SK-N-SH treated with all-trans-retinoic acid at 6 μM for 48 hours (cell line): ENCODE results near the gene NXPH2.

Source experiments
- ATAC-seq: fragments of 200-7000 bp; cut with Tn5 transposase; 3 replicates; pipeline ENCODE4 v1.9.1; 2020; ENCODE audit warnings: mild to moderate bottlenecking, moderate library complexity
- ARNTL ChIP-seq: fragments of 450-650 bp; formaldehyde crosslinking; IDR thresholded peaks from 2 replicates; pipeline ENCODE4 v1.5.0; 2020; ENCODE audit warnings: low read depth, mild to moderate bottlenecking, moderate library complexity, borderline replicate concordance
- BACH2 ChIP-seq: fragments of 250-450 bp; sonication (Bioruptor Pico); IDR thresholded peaks from 2 replicates; pipeline ENCODE4 v1.9.0; 2021; ENCODE audit warnings: mild to moderate bottlenecking, borderline replicate concordance
- CSDC2 ChIP-seq: fragments of 250-450 bp; sonication (Bioruptor Pico); IDR thresholded peaks from 2 replicates; pipeline ENCODE4 v1.5.0; 2020; ENCODE audit warnings: mild to moderate bottlenecking, moderate library complexity
- ESRRG ChIP-seq: fragments of 250-450 bp; sonication (Bioruptor Pico); IDR thresholded peaks from 2 replicates; pipeline ENCODE4 v1.6.1; 2021; ENCODE audit warnings: mild to moderate bottlenecking
- GLIS3 ChIP-seq: fragments of 250-450 bp; sonication (Bioruptor Pico); IDR thresholded peaks from 2 replicates; pipeline ENCODE4 v1.5.0; 2020; ENCODE audit warnings: mild to moderate bottlenecking, moderate library complexity
- ISL1 ChIP-seq: fragments of 250-450 bp; sonication (Bioruptor Pico); IDR thresholded peaks from 2 replicates; pipeline ENCODE4 v2.1.2; 2022; ENCODE audit warnings: mild to moderate bottlenecking, moderate library complexity
- OSR1 ChIP-seq: fragments of 250-450 bp; sonication (Bioruptor Pico); IDR thresholded peaks from 2 replicates; pipeline ENCODE4 v1.8.0; 2022; ENCODE audit warnings: moderate library complexity, mild to moderate bottlenecking, inconsistent platforms
- PPARA ChIP-seq: fragments of 250-450 bp; sonication (Bioruptor Pico); IDR thresholded peaks from 2 replicates; pipeline ENCODE4 v1.5.0; 2020; ENCODE audit warnings: mild to moderate bottlenecking, borderline replicate concordance
- RARB ChIP-seq: fragments of 250-450 bp; sonication (Bioruptor Pico); IDR thresholded peaks from 2 replicates; pipeline ENCODE4 v1.8.0; 2021; ENCODE audit warnings: mild to moderate bottlenecking, moderate library complexity
- SNAI2 ChIP-seq: fragments of 250-450 bp; sonication (Bioruptor Pico); IDR thresholded peaks from 2 replicates; pipeline ENCODE4 v1.5.0; 2020; ENCODE audit warnings: mild to moderate bottlenecking, moderate library complexity
- TCF4 ChIP-seq: fragments of 250-450 bp; sonication (Bioruptor Pico); IDR thresholded peaks from 2 replicates; pipeline ENCODE4 v1.8.0; 2021; ENCODE audit warnings: mild to moderate bottlenecking, moderate library complexity, borderline replicate concordance
- TOX ChIP-seq: fragments of 250-450 bp; sonication (Bioruptor Pico); IDR thresholded peaks from 2 replicates; pipeline ENCODE4 v1.8.0; 2021; ENCODE audit warnings: mild to moderate bottlenecking, moderate library complexity, borderline replicate concordance
- ZC3H10 ChIP-seq: fragments of 250-450 bp; sonication (Bioruptor Pico); IDR thresholded peaks from 2 replicates; pipeline ENCODE4 v1.5.1; 2021; ENCODE audit warnings: mild to moderate bottlenecking, moderate library complexity
- ZFP3 ChIP-seq: fragments of 250-450 bp; sonication (Bioruptor Pico); IDR thresholded peaks from 2 replicates; pipeline ENCODE4 v1.5.0; 2020; ENCODE audit warnings: mild to moderate bottlenecking, moderate library complexity
- ZFP30 ChIP-seq: fragments of 450-650 bp; formaldehyde crosslinking; IDR thresholded peaks from 2 replicates; pipeline ENCODE4 v1.5.0; 2022; ENCODE audit warnings: mild to moderate bottlenecking, moderate library complexity
- ZNF565 ChIP-seq: fragments of 450-650 bp; formaldehyde crosslinking; conservative IDR thresholded peaks from 2 replicates; pipeline ENCODE4 v1.5.0; 2020; ENCODE audit warnings: low read depth, mild to moderate bottlenecking, moderate library complexity
- ZNF70 ChIP-seq: fragments of 450-650 bp; formaldehyde crosslinking; IDR thresholded peaks from 2 replicates; pipeline ENCODE4 v1.5.0; 2020; ENCODE audit warnings: mild to moderate bottlenecking, moderate library complexity
- ZNF8 ChIP-seq: fragments of 450-650 bp; formaldehyde crosslinking; IDR thresholded peaks from 2 replicates; pipeline ENCODE4 v1.5.0; 2020; ENCODE audit warnings: mild to moderate bottlenecking, moderate library complexity
- TF ChIP-seq, protein P1 (sequence below): fragments of 250-450 bp; sonication (Bioruptor Pico); IDR thresholded peaks from 2 replicates; pipeline ENCODE4 v1.8.0; 2021; ENCODE audit warnings: low read depth, mild to moderate bottlenecking, moderate library complexity, borderline replicate concordance
- TF ChIP-seq, protein P2 (sequence below): fragments of 250-450 bp; sonication (Bioruptor Pico); IDR thresholded peaks from 2 replicates; pipeline ENCODE4 v1.5.1; 2021; ENCODE audit warnings: mild to moderate bottlenecking, moderate library complexity
- TF ChIP-seq, protein P3 (sequence below): fragments of 250-450 bp; sonication (Bioruptor Pico); IDR thresholded peaks from 2 replicates; pipeline ENCODE4 v1.5.1; 2020; ENCODE audit warnings: low read depth, mild to moderate bottlenecking, moderate library complexity
- TF ChIP-seq, protein P4 (sequence below): fragments of 250-450 bp; sonication (Bioruptor Pico); IDR thresholded peaks from 2 replicates; pipeline ENCODE4 v1.8.0; 2020; ENCODE audit warnings: mild to moderate bottlenecking, moderate library complexity, borderline replicate concordance

NXPH2 gene

DNA sequence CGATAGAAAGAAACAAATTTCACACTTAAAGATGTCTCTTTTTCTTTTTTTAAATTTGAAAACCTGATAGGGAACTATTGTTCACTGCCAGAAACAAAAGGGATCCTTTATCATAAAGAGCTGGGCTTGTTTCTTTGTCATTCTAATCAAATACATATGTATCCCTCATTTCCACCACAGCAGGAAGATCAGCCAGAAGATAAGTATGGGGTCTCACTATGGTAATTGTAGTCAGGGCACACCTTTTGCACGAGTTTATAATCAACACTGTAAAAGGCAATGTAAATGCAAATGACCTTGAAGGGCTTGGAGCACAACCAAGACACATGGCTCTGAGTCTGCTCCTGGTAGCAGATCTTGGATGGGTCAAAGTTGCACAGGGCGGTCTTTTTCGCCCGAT, 109.5 kb downstream of the NXPH2 start:
- no peak for TF ChIP-seq GLIS3 (CRISPR knock-in tag)
- no peak for TF ChIP-seq ZFP3 (CRISPR knock-in tag)
- peak; percentile 29; the same call in 1 of the 2 replicates for TF ChIP-seq TCF4 (CRISPR knock-in tag)
- no peak for ATAC-seq

DNA sequence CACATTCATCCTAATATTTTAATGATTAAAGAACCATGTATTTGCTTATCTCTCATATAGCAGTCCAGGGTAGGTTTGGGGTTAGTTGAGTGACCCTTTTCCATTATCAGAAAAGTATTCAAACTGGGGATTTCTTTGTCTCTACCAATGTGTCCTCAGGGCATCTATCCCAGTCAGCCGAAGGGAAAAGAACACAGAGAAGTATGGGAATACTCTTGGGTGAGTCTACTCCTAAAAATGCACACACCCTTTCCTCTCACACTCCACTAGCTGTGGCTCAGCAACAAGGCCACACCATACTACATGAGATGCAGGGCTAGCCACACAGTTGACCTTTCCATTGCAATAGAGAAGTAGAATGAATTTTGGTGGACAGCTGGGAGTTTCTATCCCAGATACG, 114.3 kb downstream of the NXPH2 start:
- TF ChIP-seq, protein P1, sequence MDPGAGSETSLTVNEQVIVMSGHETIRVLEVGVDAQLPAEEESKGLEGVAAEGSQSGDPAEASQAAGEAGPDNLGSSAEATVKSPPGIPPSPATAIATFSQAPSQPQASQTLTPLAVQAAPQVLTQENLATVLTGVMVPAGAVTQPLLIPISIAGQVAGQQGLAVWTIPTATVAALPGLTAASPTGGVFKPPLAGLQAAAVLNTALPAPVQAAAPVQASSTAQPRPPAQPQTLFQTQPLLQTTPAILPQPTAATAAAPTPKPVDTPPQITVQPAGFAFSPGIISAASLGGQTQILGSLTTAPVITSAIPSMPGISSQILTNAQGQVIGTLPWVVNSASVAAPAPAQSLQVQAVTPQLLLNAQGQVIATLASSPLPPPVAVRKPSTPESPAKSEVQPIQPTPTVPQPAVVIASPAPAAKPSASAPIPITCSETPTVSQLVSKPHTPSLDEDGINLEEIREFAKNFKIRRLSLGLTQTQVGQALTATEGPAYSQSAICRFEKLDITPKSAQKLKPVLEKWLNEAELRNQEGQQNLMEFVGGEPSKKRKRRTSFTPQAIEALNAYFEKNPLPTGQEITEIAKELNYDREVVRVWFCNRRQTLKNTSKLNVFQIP (CRISPR knock-in tag) = no peak
- TF ChIP-seq RARB = no peak
- no peak for TF ChIP-seq ZNF8
- ATAC-seq = no peak

DNA sequence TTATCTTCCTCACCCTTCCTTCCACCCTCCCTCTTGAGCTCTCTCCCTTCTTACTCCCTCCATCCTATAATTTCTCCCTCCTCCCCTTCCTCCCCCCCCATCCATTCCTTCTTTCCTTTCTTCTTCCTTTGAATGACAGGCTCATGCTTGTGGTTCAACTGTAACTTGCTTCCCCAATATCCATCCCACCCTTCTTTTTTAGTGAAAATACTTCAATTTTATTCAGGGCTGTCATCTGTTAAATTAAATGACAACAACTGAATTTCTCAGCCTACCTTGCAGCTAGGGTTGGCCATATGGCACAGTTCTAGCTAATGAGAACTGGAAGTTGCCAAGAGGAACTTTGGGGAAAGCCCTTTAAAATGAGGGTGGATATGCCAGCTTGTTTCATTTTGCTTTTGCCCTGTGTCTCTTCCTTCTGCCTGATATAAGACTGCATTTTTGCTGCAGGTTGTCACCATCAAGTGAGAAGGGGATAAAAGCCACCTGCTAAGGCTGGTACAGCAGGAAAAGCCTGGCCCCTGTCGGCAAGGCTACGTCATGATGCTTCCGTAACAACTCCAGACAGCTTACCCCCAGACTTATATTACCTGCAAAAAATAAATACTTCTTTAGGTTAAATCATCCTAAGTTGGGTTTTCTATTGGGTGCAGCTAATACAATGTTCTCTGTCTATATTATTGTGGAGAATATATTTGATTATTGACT, 121.8 kb downstream of the NXPH2 start:
- no peak for ATAC-seq
- TF ChIP-seq CSDC2 (CRISPR knock-in tag) (no peak), ZNF8 (no peak)
- TF ChIP-seq, protein P2, sequence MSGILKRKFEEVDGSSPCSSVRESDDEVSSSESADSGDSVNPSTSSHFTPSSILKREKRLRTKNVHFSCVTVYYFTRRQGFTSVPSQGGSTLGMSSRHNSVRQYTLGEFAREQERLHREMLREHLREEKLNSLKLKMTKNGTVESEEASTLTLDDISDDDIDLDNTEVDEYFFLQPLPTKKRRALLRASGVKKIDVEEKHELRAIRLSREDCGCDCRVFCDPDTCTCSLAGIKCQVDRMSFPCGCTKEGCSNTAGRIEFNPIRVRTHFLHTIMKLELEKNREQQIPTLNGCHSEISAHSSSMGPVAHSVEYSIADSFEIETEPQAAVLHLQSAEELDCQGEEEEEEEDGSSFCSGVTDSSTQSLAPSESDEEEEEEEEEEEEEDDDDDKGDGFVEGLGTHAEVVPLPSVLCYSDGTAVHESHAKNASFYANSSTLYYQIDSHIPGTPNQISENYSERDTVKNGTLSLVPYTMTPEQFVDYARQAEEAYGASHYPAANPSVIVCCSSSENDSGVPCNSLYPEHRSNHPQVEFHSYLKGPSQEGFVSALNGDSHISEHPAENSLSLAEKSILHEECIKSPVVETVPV = no peak
- TF ChIP-seq, protein P3, sequence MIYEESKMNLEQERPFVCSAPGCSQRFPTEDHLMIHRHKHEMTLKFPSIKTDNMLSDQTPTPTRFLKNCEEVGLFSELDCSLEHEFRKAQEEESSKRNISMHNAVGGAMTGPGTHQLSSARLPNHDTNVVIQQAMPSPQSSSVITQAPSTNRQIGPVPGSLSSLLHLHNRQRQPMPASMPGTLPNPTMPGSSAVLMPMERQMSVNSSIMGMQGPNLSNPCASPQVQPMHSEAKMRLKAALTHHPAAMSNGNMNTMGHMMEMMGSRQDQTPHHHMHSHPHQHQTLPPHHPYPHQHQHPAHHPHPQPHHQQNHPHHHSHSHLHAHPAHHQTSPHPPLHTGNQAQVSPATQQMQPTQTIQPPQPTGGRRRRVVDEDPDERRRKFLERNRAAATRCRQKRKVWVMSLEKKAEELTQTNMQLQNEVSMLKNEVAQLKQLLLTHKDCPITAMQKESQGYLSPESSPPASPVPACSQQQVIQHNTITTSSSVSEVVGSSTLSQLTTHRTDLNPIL = no peak
- TF ChIP-seq, all 23 proteins: peak for 0

DNA sequence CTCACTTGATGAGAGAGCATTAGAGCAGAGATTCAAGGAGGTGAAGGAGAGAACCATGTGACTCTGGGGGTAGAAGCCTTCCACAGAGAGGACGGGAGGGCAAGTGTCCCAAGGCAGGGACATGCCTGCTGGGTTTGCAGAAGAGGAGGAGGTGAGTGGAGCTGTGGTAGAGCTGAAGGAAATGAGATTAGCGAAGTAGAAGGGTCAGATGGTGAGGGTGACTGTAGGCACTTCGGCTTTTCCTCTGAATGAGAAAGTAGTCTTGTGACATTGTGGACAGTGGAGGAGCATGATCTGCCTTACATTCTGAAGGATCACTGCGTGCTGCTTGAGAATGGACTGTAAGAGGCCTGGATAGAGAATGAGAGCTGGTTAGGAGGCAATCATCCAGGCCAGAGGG, 126.0 kb downstream of the NXPH2 start:
- TF ChIP-seq ZNF70 (no peak), ESRRG (CRISPR knock-in tag) (no peak), ZNF565 (no peak), BACH2 (CRISPR knock-in tag) (no peak), ARNTL (CRISPR knock-in tag) (no peak), TOX (no peak), ISL1 (CRISPR knock-in tag) (no peak), SNAI2 (CRISPR knock-in tag) (no peak), CSDC2 (CRISPR knock-in tag) (no peak), TCF4 (CRISPR knock-in tag) (no peak), ZFP30 (CRISPR knock-in tag) (no peak), ZC3H10 (CRISPR knock-in tag) (no peak), ZNF8 (no peak), OSR1 (no peak), PPARA (no peak)
- TF ChIP-seq, protein P3 = no peak
- TF ChIP-seq, protein P4, sequence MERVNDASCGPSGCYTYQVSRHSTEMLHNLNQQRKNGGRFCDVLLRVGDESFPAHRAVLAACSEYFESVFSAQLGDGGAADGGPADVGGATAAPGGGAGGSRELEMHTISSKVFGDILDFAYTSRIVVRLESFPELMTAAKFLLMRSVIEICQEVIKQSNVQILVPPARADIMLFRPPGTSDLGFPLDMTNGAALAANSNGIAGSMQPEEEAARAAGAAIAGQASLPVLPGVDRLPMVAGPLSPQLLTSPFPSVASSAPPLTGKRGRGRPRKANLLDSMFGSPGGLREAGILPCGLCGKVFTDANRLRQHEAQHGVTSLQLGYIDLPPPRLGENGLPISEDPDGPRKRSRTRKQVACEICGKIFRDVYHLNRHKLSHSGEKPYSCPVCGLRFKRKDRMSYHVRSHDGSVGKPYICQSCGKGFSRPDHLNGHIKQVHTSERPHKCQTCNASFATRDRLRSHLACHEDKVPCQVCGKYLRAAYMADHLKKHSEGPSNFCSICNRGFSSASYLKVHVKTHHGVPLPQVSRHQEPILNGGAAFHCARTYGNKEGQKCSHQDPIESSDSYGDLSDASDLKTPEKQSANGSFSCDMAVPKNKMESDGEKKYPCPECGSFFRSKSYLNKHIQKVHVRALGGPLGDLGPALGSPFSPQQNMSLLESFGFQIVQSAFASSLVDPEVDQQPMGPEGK (CRISPR knock-in tag) = no peak
- TF ChIP-seq, protein P1 (CRISPR knock-in tag) = no peak
- TF ChIP-seq, protein P2 = no peak
- ATAC-seq = no peak
